Nephron (organoid): ENCODE data around the gene RNF224.
A peak's percentile ranks its signal among the peaks of the same experiment; 100 is the strongest.

ENCODE experiments used
- H3K27ac Mint-ChIP-seq, 3 experiments: 2 replicates each; pipeline ENCODE4 v1.8.0; 2020; ENCODE audit warnings: mixed read lengths in 3 of 3, mild to moderate bottlenecking in 2 of 3, moderate library complexity in 1 of 3
- H3K27me3 Mint-ChIP-seq: 2 replicates; pipeline ENCODE4 v1.8.0; 2021; ENCODE audit warnings: low read depth, mild to moderate bottlenecking, moderate library complexity, mixed read lengths
- H3K36me3 Mint-ChIP-seq: 2 replicates; pipeline ENCODE4 v1.8.0; 2020; ENCODE audit warnings: low read depth, mixed read lengths
- H3K4me1 Mint-ChIP-seq: 2 replicates; pipeline ENCODE4 v1.8.0; 2020; ENCODE audit warnings: mixed read lengths
- H3K4me3 Mint-ChIP-seq, 3 experiments: 2 replicates each; pipeline ENCODE4 v1.8.0; 2020; ENCODE audit warnings: mild to moderate bottlenecking in 3 of 3, mixed read lengths in 3 of 3, moderate library complexity in 2 of 3
- H3K9me3 Mint-ChIP-seq: 2 replicates; pipeline ENCODE4 v1.8.0; 2020; ENCODE audit warnings: mixed read lengths
- TF ChIP-seq, protein P1 (sequence below), 3 experiments: fragments of 200-600 bp; sonication (generic); IDR thresholded peaks; one replicate each; pipeline ENCODE4 v1.5.0; 2021; ENCODE audit warnings: antibody characterized with exemption in 3 of 3; ENCODE audit not compliant: unreplicated experiment in 3 of 3

RNF224 gene

DNA sequence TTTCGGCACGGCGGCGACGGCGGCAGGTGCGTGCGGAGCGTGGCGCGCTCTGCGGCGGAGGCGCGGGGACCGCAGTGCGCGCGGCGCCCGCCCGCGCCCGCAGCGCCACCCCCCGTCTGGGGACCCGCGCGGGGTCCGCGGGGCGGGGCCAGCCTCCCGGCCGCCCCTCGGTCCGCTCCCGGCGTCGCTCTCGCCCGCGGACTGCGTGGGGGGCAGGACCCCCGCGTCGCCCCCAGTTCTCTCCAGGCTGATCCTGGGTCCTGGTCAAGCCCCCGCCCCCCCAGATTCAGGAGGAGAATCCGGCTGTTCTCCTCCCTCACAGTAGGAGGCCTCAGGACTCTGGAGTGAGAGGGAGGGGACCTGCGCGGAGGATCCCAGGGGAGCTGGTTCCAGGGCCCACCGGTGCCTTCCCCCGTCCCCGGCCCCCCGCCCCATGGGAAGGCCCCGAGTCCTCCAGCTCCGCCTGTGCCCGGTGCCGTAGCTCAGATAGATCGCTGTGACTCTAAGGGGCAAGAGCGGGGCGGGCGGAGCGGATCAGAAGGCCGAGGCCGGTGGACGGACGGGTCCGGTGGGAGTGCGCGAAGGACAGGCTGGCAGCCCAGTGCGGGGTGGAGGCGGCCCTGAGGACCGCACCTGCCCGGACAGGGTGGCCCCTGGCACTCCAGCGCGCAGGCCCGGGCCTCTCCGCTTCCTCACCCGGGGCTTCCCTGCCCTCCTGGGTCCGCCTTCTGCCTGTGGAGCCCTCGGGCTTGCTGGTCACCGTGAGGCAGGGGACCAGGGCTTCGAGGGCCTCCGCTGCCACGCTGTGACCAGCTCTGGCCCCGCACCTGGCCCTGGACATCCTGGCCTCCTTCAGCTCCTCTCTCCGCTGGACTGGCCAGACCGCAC lies 4.9 kb upstream of the RNF224 start, which contains the start of gene RNF208:
Gene RNF208 (minus strand): TSS at position 51 of the 888 bp plus-strand sequence. CDS start 1,028 bp downstream, outside the sequence.
- H3K9me3 Mint-ChIP-seq, result no peaks in the 10 kb centered on the region
- TF ChIP-seq, protein P1, sequence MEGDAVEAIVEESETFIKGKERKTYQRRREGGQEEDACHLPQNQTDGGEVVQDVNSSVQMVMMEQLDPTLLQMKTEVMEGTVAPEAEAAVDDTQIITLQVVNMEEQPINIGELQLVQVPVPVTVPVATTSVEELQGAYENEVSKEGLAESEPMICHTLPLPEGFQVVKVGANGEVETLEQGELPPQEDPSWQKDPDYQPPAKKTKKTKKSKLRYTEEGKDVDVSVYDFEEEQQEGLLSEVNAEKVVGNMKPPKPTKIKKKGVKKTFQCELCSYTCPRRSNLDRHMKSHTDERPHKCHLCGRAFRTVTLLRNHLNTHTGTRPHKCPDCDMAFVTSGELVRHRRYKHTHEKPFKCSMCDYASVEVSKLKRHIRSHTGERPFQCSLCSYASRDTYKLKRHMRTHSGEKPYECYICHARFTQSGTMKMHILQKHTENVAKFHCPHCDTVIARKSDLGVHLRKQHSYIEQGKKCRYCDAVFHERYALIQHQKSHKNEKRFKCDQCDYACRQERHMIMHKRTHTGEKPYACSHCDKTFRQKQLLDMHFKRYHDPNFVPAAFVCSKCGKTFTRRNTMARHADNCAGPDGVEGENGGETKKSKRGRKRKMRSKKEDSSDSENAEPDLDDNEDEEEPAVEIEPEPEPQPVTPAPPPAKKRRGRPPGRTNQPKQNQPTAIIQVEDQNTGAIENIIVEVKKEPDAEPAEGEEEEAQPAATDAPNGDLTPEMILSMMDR (IDR thresholded peaks at IDR 0.05; ENCODE audit: unreplicated experiment in 3 of 3), result no peak
- no peaks in the 10 kb centered on the region for H3K36me3 Mint-ChIP-seq
- peak within 1 kb of the TSS in 2 of 3 experiments; percentile 68 to 74 for H3K27ac Mint-ChIP-seq
- peak within 1 kb of the TSS; percentile 84 for H3K4me3 Mint-ChIP-seq
- H3K27me3 Mint-ChIP-seq, result peaks cover under 1% of the 10 kb centered on the region
- H3K4me1 Mint-ChIP-seq, result peaks cover 1% of the 10 kb centered on the region

DNA sequence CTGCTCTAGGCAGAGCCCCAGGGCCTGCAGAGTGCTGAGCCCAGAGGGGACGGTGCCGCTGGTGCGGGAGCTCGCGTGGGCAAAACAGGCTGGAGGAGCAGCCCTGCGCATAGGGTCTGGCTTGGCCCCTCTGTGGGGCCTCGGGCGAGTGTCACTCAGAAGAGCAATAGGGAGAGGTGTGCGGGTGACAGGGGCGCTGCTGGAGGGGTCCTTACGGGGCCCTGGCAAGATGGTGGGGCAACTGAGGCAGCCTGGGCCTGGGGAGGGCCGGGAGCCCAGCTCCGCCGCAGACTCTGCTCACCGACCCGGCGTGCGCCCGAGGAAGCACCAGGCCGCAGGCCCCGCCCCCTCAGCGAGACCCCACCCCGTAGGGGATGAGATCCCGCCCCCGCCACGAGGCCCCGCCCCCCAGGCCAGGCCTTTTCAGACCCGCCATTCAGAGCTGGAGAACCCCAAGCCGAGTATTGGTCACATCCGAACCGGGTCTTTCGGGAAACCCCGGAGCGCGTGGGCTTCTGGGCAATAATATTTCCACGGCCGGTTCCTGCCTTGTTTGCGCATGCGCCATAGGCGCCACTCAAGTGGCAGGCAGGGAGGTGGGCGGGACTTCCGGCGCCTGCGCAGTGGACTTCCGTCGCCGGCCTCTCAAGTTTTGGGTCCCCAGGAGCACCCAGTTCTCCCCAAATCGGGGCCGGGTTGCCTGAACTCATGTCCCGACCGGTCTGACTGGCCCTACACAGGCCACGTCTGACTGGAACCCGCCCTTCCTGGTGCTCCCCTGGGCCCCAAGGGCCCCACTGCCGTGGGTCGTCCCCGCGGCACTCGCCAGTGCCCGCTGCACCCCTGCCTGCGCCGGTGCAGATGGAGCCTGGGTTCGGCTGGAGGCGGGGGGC lies 4.0 kb upstream of the RNF224 start:
- peaks cover 4% of the 10 kb centered on the region for H3K27me3 Mint-ChIP-seq
- H3K4me1 Mint-ChIP-seq, result peaks cover 5% of the 10 kb centered on the region
- H3K4me3 Mint-ChIP-seq, result peak overlapping the region; percentile 84
- H3K36me3 Mint-ChIP-seq, result no peaks in the 10 kb centered on the region
- H3K27ac Mint-ChIP-seq, result peak overlapping the region in 2 of 3 experiments; percentile 68 to 74
- TF ChIP-seq, protein P1 (IDR thresholded peaks at IDR 0.05; ENCODE audit: unreplicated experiment in 3 of 3), result no peak
- H3K9me3 Mint-ChIP-seq, result no peaks in the 10 kb centered on the region

DNA sequence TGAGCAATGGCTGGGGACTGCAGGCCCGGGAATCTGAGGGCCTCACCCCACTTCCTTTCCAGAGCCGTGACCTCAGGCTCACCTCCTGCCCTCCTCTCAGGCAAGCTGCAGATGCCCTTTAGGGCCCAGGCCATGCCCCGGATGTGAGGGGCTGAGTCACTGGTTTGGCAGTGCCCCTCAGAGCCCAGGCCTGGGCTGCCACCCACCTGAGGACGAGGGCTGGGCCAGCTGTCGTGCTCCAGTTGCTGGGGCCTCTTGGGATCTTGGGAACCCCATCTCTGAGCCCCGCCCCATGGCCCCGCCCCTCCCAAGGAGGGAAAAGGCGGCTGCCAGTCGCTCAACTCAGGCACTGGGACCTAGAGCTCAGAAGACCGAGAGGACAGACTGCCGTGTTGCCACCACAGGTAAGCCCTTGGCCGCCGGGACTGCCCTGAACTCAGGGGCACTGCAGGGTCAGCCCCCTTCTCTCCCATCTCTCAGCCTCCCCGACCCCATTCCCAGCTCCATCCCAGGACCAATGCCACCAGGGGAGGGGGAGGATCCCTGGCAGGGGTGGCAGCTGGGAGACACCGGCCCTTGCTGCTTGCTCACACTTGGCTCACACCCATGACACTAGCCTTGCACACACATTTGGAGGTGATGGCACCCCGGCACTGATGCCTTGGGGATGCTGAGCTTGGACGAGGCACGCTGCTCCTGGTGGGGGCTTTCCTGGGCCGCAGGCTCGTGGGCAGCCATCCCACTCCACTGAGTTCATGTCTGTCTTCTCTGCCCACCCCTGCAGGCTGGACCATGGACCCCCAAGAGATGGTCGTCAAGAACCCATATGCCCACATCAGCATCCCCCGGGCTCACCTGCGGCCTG lies 2.2 kb upstream of the RNF224 start, which contains the start of gene CYSRT1:
Gene CYSRT1 (plus strand): TSS at position 345 of the 865 bp plus-strand sequence. CDS start 448 bp downstream, at position 793.
- TF ChIP-seq, protein P1 (IDR thresholded peaks at IDR 0.05; ENCODE audit: unreplicated experiment in 3 of 3), result no peak
- Mint-ChIP-seq H3K27ac (peak within 1 kb of the TSS in 1 of 3 experiments; percentile 76), H3K4me3 (peak within 1 kb of the TSS; percentile 84), H3K36me3 (no peaks in the 10 kb centered on the region), H3K9me3 (no peaks in the 10 kb centered on the region), H3K4me1 (peaks cover 5% of the 10 kb centered on the region), H3K27me3 (peaks cover 4% of the 10 kb centered on the region)

DNA sequence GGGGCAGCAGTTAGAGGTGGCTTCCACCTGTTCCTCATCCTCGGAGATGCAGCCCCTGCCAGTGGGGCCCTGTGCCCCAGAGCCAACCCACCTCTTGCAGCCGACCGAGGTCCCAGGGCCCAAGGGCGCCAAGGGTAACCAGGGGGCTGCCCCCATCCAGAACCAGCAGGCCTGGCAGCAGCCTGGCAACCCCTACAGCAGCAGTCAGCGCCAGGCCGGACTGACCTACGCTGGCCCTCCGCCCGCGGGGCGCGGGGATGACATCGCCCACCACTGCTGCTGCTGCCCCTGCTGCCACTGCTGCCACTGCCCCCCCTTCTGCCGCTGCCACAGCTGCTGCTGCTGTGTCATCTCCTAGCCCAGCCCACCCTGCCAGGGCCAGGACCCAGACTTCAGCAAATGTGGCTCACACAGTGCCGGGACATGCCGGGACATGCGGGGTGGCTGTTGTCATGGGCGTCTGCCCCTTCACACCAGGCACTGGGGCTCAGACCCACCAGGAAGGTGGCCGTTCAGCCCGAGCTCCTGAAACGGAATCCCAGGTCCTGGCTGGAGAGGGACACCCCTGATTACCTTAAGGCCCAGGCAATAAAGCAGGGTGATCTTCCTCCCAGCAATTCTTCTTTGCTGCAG lies 1.5 kb upstream of the RNF224 start:
- H3K4me3 Mint-ChIP-seq, result peak overlapping the region in 2 of 3 experiments; percentile 37 to 44
- TF ChIP-seq, protein P1 (IDR thresholded peaks at IDR 0.05; ENCODE audit: unreplicated experiment in 3 of 3), result no peak
- peaks cover 5% of the 10 kb centered on the region for H3K4me1 Mint-ChIP-seq
- H3K27me3 Mint-ChIP-seq, result peaks cover 4% of the 10 kb centered on the region
- H3K27ac Mint-ChIP-seq, result no peak overlapping the region
- H3K36me3 Mint-ChIP-seq, result no peaks in the 10 kb centered on the region
- H3K9me3 Mint-ChIP-seq, result no peaks in the 10 kb centered on the region
